ENCODE measurements around the gene ARL4A. TPM values are rescaled to one million over a fixed set of nuclear protein-coding genes. Genes with fewer than 3 reads are reported as not detected.

The ARL4A gene
- total RNA-seq, 1 donor from 2014 or later, result 58.2 TPM

DNA sequence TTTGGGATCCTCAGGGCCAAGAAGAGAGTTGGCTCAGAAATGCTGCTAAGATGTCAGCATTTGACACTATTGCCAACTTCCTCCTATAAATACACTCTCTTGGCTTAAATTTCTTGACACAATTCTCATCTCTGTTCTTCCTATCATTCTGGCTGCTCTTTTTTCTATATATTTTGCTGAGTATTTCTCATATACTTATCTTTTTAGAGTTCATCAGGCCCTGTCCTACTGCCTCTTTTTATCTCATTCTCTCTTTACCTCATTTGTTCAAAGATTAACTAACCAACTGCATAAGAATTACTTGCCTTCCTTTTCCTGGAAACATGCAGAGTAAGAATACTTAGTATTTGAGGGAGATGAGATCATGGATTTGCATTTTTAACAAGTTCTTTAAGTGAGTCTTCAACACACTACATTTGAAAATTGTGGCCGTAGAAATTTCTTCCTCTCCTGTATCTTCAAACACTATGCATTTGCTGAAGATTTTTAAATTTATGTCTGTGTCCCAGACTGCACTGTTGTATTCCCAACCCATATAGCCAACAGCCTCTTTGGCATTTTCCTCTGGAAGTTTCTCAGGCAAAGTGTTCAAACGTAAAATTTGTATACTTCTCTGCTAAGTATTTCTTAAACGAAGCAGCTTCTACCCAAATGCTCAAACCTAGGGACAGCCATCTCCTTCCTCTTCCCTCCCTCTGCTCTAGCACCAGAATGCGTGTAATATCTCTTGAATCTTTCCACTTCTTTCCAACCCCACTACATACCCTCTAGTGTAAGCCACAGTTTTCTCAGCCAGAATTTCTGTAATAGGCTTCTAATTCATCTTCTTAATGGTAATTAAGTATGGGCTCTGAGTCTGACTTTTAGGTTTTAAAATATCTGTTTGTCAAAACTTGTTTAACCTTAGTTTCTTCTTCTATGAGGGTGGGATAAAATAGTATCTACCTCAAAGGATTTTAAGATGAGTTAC lies 35.5 kb downstream of the ARL4A start:
- TF ChIP-seq, protein P1, sequence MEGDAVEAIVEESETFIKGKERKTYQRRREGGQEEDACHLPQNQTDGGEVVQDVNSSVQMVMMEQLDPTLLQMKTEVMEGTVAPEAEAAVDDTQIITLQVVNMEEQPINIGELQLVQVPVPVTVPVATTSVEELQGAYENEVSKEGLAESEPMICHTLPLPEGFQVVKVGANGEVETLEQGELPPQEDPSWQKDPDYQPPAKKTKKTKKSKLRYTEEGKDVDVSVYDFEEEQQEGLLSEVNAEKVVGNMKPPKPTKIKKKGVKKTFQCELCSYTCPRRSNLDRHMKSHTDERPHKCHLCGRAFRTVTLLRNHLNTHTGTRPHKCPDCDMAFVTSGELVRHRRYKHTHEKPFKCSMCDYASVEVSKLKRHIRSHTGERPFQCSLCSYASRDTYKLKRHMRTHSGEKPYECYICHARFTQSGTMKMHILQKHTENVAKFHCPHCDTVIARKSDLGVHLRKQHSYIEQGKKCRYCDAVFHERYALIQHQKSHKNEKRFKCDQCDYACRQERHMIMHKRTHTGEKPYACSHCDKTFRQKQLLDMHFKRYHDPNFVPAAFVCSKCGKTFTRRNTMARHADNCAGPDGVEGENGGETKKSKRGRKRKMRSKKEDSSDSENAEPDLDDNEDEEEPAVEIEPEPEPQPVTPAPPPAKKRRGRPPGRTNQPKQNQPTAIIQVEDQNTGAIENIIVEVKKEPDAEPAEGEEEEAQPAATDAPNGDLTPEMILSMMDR (IDR thresholded peaks at IDR 0.05), result no peak
- TF ChIP-seq POLR2A (IDR thresholded peaks at IDR 0.05), result no peak
- TF ChIP-seq POLR2AphosphoS5 (IDR thresholded peaks at IDR 0.05; ENCODE audit: insufficient read depth in 1 of 2, low read depth in 1 of 2), result no peak
- H3K4me3 ChIP-seq, result no peak overlapping the region
- intact Hi-C loops (cut with DNase I), result no loop called here
- no peaks in the 10 kb centered on the region for H3K36me3 ChIP-seq
- H3K27me3 ChIP-seq, result no peaks in the 10 kb centered on the region
- no peak for DNase-seq (ENCODE audit: extremely low spot score in 2 of 2)
- no peaks in the 10 kb centered on the region for H3K9me3 ChIP-seq
- peaks cover 34% of the 10 kb centered on the region for H3K4me1 ChIP-seq
- H3K27ac ChIP-seq, result no peak overlapping the region

DNA sequence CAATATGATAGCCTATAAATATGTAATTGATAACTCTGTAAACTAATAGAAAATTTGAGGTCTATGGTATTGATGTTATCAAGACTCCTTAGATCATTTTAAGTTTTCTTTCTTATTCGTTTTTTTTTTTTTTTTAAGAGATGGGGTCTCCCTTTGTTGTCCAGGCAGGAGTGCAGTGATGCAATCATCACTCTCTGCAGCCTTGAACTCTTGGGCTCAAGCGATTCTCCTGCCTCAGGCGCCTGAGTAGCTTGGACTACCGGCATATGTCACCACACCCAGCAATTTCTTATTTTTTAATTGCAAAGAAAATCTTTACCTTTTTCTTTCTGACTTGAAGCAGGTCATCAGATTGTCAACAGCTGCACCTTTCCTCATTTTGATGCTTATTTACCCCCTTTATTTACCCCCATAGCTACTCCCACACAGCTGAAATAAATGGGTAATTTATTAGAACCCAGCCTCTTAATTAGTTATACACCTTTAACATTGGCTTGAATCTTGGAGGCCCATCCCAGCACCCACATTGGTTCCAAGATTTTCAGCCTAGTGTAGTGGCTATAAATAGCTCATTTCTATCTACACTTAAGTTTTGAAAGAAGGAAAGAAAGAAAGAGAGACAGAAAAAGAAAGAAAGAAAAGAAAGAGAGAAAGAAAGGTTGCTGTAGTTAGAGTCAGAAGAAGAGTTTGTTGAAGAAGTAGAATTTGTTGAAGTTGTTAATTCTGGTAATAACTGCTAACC lies 38.3 kb downstream of the ARL4A start:
- DNase-seq (ENCODE audit: extremely low spot score in 2 of 2), result no peak
- Histone ChIP-seq H3K27me3 (no peaks in the 10 kb centered on the region), H3K36me3 (no peaks in the 10 kb centered on the region), H3K27ac (no peak overlapping the region), H3K9me3 (no peaks in the 10 kb centered on the region), H3K4me1 (peaks cover 16% of the 10 kb centered on the region), H3K4me3 (no peak overlapping the region)
- intact Hi-C loops (cut with DNase I), result no loop called here
- TF ChIP-seq, protein P1 (IDR thresholded peaks at IDR 0.05), result no peak
- TF ChIP-seq POLR2A (IDR thresholded peaks at IDR 0.05), result no peak

DNA sequence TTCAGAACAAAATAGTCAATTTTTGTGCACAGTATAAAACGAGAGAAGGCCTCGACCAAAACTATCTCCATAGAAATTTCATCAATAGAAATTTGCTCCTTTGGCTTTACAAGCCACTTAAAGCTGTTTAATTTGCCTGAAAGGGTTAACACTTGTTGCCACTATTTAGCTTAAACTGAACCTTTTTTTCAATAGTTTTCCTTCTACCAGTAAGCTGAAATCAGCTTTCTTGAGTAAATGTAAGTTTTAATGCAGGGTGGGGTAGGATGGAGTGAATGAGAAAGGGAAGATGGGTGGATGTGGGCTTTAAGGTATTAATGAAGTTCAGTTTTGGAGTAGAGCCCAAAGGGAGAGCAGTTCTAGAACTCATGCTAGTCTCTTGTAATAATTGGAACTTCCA lies 39.5 kb downstream of the ARL4A start:
- H3K27ac ChIP-seq, result no peak overlapping the region
- no peak overlapping the region for H3K4me3 ChIP-seq
- no peaks in the 10 kb centered on the region for H3K36me3 ChIP-seq
- H3K9me3 ChIP-seq, result no peaks in the 10 kb centered on the region
- no peak for TF ChIP-seq POLR2AphosphoS5 (IDR thresholded peaks at IDR 0.05; ENCODE audit: insufficient read depth in 1 of 2, low read depth in 1 of 2)
- no peak for DNase-seq (ENCODE audit: extremely low spot score in 2 of 2)
- peaks cover 28% of the 10 kb centered on the region for H3K4me1 ChIP-seq
- intact Hi-C loops (cut with DNase I), result no loop called here
- no peaks in the 10 kb centered on the region for H3K27me3 ChIP-seq

DNA sequence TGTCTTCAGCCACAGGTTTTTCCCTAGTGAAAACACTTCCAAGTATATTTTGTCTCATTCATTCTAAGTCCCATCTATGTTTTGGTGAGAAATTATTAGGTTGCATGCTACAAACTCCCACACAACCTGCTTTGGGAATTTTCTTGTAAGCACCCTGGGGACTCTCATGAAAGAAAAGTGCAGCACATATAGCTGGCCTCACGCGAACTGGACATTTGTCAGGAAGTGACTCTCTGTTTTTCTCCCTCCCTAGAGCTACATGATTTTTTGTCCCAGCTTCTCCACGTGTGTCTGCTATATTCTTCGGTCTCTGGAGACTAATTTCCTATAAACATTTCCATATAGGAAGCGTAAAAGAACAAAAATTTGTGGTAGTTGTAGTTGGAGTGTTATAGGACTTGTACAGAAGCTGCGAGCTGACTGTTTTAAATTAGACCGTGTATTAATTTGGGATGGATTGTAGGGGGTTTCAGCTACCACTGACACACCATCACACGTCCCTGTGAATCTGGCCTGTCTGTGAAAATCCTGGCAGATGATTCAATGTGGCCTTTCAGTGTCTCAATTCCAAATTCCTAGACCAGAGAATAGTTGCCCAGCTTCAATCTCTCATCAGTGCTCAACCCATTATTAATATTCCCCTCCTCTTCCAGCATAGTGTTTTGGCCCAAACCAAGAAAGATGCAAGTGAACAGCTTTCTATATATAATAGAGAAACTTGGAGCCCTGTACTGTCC lies 40.2 kb downstream of the ARL4A start:
- intact Hi-C loops (cut with DNase I), result no loop called here
- peaks cover 25% of the 10 kb centered on the region for H3K4me1 ChIP-seq
- H3K4me3 ChIP-seq, result no peak overlapping the region
- H3K9me3 ChIP-seq, result no peaks in the 10 kb centered on the region
- H3K27ac ChIP-seq, result no peak overlapping the region
- TF ChIP-seq POLR2AphosphoS5 (IDR thresholded peaks at IDR 0.05; ENCODE audit: insufficient read depth in 1 of 2, low read depth in 1 of 2), result no peak
- TF ChIP-seq POLR2A (IDR thresholded peaks at IDR 0.05), result no peak
- TF ChIP-seq, protein P1 (IDR thresholded peaks at IDR 0.05), result no peak
- no peaks in the 10 kb centered on the region for H3K27me3 ChIP-seq
- H3K36me3 ChIP-seq, result no peaks in the 10 kb centered on the region
- DNase-seq (ENCODE audit: extremely low spot score in 2 of 2), result no peak

DNA sequence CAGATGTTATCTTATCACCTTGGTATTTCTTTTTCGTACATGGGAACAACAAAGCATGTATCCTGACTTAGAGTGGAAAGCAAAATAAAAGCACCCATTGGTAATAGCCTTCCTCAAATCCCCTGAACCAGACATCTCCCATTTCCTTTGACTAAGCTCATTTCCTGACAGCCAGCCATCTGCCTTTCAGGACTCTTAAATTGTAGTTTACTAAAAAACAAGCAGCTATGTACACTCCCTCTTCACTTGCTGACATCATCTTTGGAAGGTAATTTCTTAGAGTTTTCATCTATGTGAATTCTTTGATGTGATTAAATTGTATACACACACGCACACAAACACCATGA lies 40.7 kb downstream of the ARL4A start:
- peaks cover 21% of the 10 kb centered on the region for H3K4me1 ChIP-seq
- H3K27me3 ChIP-seq, result no peaks in the 10 kb centered on the region
- intact Hi-C loops (cut with DNase I), result no loop called here
- TF ChIP-seq POLR2A (IDR thresholded peaks at IDR 0.05), result no peak
- TF ChIP-seq POLR2AphosphoS5 (IDR thresholded peaks at IDR 0.05; ENCODE audit: insufficient read depth in 1 of 2, low read depth in 1 of 2), result no peak
- TF ChIP-seq, protein P1 (IDR thresholded peaks at IDR 0.05), result no peak
- no peak for DNase-seq (ENCODE audit: extremely low spot score in 2 of 2)
- H3K27ac ChIP-seq, result no peak overlapping the region
- no peak overlapping the region for H3K4me3 ChIP-seq
- no peaks in the 10 kb centered on the region for H3K9me3 ChIP-seq
- H3K36me3 ChIP-seq, result no peaks in the 10 kb centered on the region

Data from vagina (tissue), 2 donors.